Fibroblast of the aortic adventitia (primary cell): ENCODE measurements around the gene WASHC3. TPM values are rescaled to one million over a fixed set of nuclear protein-coding genes. Genes with fewer than 3 reads are reported as not detected.

ENCODE experiments used
- DNase-seq: peaks from one replicate; pipeline ENCODE4 v3.0.0-alpha.2; 2010; ENCODE audit warnings: low read depth
- H3K4me3 ChIP-seq: 2 replicates; pipeline ENCODE4 v1.5.1; 2011; ENCODE audit warnings: low read depth, mild to moderate bottlenecking, control low read depth, low read length, moderate library complexity
- total RNA-seq: library from RNA; depleted of rRNA; stranded (reverse); fragments of >200 nt; gene quantifications from 2 replicates; pipeline ENCODE4 v1.2.3, GENCODE V29; 2012; ENCODE audit warnings: low replicate concordance
- TF ChIP-seq, protein P1 (sequence below): IDR thresholded peaks from 2 replicates; pipeline ENCODE4 v1.5.1; 2011; ENCODE audit warnings: mild to moderate bottlenecking, low read length, control low read depth, inconsistent platforms; ENCODE audit not compliant: insufficient read depth

Gene WASHC3
- total RNA-seq, 1 donor, result 141 TPM

DNA sequence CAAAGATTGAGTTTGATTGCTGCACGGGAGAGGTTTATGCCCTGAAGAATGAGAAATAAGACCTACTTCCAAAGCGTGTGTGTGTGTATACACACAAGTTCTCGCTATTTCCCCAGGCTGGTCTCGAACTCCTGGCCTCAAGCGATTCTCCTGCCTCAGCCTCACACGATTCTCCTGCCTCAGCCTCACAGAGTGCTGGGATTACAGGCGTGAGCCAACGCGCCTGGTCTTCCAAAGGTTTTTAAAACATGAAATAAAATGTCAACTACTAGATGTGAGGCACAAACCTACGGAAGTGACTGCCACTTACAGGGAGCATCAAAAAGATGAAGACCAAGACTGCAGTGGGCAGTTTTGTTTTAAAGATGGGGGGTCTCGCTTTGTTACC lies 622 bp upstream of the WASHC3 start:
- TF ChIP-seq, protein P1, sequence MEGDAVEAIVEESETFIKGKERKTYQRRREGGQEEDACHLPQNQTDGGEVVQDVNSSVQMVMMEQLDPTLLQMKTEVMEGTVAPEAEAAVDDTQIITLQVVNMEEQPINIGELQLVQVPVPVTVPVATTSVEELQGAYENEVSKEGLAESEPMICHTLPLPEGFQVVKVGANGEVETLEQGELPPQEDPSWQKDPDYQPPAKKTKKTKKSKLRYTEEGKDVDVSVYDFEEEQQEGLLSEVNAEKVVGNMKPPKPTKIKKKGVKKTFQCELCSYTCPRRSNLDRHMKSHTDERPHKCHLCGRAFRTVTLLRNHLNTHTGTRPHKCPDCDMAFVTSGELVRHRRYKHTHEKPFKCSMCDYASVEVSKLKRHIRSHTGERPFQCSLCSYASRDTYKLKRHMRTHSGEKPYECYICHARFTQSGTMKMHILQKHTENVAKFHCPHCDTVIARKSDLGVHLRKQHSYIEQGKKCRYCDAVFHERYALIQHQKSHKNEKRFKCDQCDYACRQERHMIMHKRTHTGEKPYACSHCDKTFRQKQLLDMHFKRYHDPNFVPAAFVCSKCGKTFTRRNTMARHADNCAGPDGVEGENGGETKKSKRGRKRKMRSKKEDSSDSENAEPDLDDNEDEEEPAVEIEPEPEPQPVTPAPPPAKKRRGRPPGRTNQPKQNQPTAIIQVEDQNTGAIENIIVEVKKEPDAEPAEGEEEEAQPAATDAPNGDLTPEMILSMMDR, result no peak
- peak overlapping the region; percentile 38 for H3K4me3 ChIP-seq

DNA sequence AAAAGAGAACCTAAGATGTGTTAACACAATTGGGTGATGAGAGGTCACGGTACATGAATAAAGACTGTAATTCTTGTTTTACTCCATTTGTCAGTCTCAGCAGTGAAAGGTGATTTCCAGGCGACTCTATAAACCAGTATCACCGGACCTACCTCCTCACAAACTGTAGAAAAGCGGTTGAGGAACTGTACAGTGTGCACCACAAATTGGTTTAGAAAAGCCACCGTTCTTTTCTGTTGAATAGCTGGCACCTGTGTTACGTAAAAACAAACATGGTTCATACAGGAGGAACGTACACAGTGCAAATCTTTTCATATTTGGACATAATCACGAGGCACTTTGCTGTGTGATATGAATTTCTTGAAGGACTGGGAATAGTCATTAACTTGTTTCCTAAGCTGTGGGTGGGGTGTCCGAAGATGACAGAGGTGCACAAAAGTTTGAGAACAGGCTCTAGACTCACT lies 663 bp downstream of the WASHC3 start:
- TF ChIP-seq, protein P1, result no peak
- DNase-seq, result peak; percentile 26
- H3K4me3 ChIP-seq, result peak overlapping the region; percentile 92

More for the DNA sequence above, 622 bp upstream of the WASHC3 start:
- no peak for DNase-seq

- no peak overlapping the region for H3K4me3 ChIP-seq
- TF ChIP-seq, protein P1, result no peak
- no peak for DNase-seq
Observed at GRCh38 chr12:102059343-102059742, 2.4 kb downstream of the WASHC3 start.

GRCh38 chr12:102054345-102054744 lies 7.4 kb downstream of the WASHC3 start:
- no peak overlapping the region for H3K4me3 ChIP-seq
- no peak for DNase-seq
- TF ChIP-seq, protein P1, result no peak

- H3K4me3 ChIP-seq, result no peak overlapping the region
- TF ChIP-seq, protein P1, result no peak
- DNase-seq, result no peak
Observed at GRCh38 chr12:102053062-102053349, 8.8 kb downstream of the WASHC3 start.

DNA sequence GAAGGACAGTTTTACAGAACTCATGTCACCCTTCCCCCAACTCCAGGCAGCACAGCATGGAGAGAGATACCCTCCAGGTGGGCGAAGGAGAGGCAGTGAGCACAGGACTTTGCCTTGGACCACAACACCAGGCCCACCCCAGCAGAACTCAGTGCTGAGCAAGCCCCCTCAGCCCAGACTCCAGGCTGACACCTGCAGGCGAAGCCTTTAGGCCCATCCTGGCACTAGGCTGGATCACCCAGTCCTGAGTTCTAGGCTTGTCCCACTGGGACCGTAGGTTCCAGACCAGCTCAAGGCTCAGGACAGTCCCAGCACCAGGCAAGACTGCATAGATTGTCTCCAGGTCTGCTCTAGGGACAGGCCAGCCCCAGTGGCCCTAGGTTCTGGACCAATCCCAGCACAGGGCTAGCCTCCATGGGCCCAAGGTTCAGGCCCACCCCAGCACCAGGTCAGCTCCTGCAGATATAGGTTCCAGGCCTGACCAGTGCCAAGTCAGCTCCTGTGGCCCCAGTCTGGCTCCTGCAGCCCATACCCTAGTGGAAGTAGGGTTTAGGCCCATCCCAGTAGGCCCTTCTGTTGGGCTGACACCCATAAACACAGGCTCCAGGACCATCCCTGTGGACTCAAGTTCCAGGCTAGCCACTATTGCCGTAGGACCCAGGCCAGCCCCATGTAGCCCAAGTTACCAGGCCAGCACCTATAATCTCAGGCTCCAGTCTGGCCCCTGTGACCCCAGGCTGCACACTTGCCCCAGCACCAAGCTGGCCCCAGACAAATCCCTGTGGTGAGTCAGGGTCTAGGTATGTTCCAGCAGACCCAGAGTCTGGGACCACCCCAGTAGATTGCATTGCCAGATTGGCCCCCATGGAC lies 9.4 kb downstream of the WASHC3 start:
- TF ChIP-seq, protein P1, result no peak
- no peak overlapping the region for H3K4me3 ChIP-seq
- DNase-seq, result no peak

DNA sequence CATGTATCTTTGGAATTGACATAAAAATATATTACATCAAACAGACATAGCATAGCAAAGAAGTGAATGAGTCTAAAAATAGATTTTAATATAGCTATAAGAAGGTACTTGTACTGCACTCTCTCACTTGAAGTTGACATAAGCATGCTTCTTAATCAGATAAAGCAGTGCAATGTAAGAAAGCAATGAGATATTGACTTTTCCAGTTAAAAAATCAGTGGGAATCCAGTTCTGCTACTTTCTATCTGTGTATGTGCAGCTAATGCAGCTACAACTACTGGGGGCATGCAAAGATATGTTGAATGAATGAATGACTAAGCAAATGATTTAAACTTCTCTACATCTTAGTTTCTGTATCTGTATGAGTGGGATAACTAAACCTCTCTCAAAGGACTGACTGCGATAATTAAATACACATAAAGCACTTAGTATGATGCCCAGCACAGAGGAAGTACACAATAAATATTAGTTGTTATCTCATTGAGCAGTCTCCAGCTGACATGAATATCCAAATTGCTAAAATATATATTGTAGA lies 10.3 kb downstream of the WASHC3 start:
- TF ChIP-seq, protein P1, result no peak
- no peak for DNase-seq
- no peak overlapping the region for H3K4me3 ChIP-seq
